ENCODE results near the gene SERPINB7.

The SERPINB7 gene

GRCh38 chr18:63788447-63789096 lies 13.4 kb downstream of the SERPINB7 start:
- peak; percentile 10 to 14 for DNase-seq (ENCODE audit: low read depth in 2 of 2)

- no peak for DNase-seq (ENCODE audit: low read depth in 2 of 2)
Measured at GRCh38 chr18:63789327-63789726, 14.1 kb downstream of the SERPINB7 start.

GRCh38 chr18:63795606-63796005 lies 20.4 kb downstream of the SERPINB7 start:
- no peak for DNase-seq (ENCODE audit: low read depth in 2 of 2)

DNA sequence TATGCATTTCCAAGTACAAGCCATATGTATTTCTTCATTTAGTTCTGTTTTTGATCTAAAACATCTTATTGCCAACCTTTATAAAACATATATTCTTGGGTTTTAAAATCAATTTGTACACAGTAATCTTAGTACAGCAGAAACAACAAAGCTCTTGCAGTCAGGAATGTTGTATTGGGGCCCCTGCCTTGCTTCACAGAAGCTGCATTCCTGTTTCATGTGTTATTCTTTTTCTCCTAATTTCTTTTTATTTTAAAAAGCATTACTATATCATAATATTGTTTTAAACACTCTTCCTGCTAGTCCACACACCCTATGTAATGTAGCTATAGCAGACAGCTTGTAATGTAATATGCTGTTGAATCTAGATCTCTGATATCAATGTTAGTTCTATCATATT lies 24.0 kb downstream of the SERPINB7 start:
- no peak for DNase-seq (ENCODE audit: low read depth in 2 of 2)

- DNase-seq (ENCODE audit: low read depth in 2 of 2) = no peak
Measured at GRCh38 chr18:63801343-63801742, 26.1 kb downstream of the SERPINB7 start.

- DNase-seq (ENCODE audit: low read depth in 2 of 2) = no peak
Measured at GRCh38 chr18:63808125-63808524, 32.9 kb downstream of the SERPINB7 start.

DNA sequence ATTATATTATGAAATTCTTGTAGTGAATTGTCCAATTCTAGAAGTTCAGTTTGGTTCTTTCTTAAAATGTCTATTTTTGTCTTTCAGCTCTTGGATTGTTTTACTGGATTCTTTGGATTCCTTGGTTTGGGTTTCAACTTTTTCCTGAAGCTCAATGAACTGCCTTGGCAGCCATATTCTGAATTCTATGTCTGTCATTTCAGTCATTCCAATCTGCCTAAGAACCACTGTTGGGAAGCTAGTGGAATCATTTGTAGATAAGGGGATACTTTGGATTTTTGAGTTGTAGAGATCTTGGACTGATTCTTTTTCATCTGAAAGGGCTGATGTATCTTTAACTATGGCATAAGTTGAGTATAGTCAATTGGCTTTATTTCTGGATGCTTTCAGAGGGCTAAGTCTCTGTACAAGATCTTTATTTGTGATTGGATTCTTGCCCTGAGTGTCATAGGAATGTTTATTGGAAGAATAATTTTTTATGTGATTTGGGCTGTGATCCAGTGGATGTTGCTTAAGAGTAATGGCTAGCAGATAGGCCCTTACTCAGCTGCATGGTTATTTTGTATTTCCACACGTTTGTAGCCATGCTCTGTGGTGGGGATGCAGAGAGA lies 42.3 kb downstream of the SERPINB7 start:
- no peak for DNase-seq (ENCODE audit: low read depth in 2 of 2)

- DNase-seq (ENCODE audit: low read depth in 2 of 2) = no peak
Measured at GRCh38 chr18:63818212-63818611, 43.0 kb downstream of the SERPINB7 start.

- DNase-seq (ENCODE audit: low read depth in 2 of 2) = no peak
Measured at GRCh38 chr18:63819786-63820185, 44.6 kb downstream of the SERPINB7 start.

GRCh38 chr18:63820694-63821093 lies 45.5 kb downstream of the SERPINB7 start:
- DNase-seq (ENCODE audit: low read depth in 2 of 2) = no peak

DNA sequence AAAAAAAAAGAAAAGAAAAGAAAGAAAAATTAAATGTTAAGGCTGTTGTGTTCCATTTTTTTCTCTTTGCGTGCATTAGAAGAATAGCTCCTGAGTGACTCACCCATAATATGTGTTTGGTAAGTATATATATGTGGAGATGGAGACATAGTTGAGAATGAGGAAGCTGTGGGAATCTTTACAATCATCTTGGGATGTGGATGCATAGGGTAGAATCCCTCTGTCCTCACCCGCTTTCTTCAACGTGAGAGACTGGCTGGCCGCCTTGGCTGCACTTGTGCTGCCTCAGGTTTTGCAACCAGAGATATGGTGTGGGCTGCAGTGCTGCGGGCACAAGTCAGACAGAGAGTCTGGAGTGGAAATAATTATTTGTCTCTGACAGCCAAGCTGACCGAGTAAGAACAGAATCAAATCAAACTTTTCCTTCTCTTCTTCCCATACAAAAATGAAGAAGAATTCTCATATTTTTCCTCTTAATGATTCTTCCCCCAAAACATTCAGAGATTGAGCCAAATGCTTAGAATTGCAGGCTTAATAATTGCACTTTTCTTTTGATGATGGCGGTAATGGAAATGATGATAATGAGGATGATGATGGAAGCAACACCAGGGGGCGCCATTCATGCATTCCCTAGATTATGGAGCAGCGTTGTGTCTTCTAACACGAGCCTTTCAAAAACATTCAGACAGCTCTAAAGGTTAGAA lies 48.5 kb downstream of the SERPINB7 start:
- peak; percentile 2 to 5 for DNase-seq (ENCODE audit: low read depth in 2 of 2)

GRCh38 chr18:63824220-63824525 lies 49.0 kb downstream of the SERPINB7 start:
- no peak for DNase-seq (ENCODE audit: low read depth in 2 of 2)

GRCh38 chr18:63828120-63828519 lies 52.9 kb downstream of the SERPINB7 start:
- DNase-seq (ENCODE audit: low read depth in 2 of 2) = no peak

DNA sequence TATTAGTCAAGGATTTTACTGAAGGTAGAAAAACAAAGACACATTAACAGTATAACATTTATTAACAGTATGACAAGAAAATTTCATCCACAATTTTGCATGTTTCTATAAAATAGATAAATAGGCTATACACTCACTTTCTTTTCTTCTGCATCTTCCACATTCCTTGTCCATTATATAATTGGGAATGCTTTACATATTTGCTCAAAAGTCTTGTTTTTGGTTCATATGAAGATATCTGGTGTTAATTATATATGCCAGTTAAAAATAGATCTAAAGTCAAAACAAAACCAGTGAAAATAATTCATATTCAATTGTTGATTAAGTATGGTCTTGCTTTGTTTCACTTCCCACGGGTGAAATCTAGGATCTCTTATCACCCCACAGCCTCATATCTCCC lies 53.4 kb downstream of the SERPINB7 start:
- no peak for DNase-seq (ENCODE audit: low read depth in 2 of 2)

DNA sequence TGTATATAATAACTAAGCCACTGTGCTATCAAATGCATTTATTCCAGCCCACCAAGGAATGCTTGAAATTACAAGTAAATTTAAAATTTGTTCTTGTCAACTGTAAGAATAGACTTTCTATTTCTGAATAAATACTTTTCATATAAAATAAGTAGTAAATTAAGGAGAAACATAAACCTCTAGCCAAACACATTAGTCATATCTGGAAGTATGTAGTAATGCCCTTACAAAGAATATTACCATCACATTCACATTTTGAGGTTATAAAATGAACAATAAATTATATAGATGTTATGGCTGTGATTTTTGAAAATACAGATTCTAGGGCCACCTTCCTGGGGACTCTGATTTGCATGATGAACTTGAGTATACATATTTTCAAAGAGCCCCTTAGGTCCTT lies 54.7 kb downstream of the SERPINB7 start:
- DNase-seq (ENCODE audit: low read depth in 2 of 2) = no peak

GRCh38 chr18:63831080-63831788 lies 56.0 kb downstream of the SERPINB7 start:
- DNase-seq (ENCODE audit: low read depth in 2 of 2) = no peak

GRCh38 chr18:63832470-63832869 lies 57.3 kb downstream of the SERPINB7 start:
- no peak for DNase-seq (ENCODE audit: low read depth in 2 of 2)

GRCh38 chr18:63834471-63835113 lies 59.4 kb downstream of the SERPINB7 start:
- no peak for DNase-seq (ENCODE audit: low read depth in 2 of 2)

GRCh38 chr18:63836456-63836855 lies 61.2 kb downstream of the SERPINB7 start:
- no peak for DNase-seq (ENCODE audit: low read depth in 2 of 2)

GRCh38 chr18:63837590-63837989 lies 62.4 kb downstream of the SERPINB7 start:
- DNase-seq (ENCODE audit: low read depth in 2 of 2) = no peak

DNA sequence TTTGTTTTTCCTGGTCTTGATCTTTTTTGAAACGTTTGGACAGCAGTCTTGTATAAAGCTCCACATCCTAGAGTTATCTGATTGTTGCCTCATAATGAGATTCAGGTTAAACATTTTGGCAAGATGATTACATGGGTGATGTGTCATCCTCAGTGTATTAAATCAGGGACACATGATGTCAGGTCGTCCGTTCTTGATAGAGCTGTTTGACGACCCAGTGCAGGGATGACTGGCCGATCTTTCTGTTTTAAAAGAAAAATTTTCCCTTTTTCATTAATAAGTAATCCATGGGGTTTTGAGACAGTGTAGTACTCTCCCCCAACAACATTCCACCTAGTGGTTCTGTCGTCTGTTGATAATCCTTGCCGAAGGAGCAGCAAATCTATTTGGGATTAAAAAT lies 67.8 kb downstream of the SERPINB7 start:
- no peak for DNase-seq (ENCODE audit: low read depth in 2 of 2)

- DNase-seq (ENCODE audit: low read depth in 2 of 2) = no peak
Measured at GRCh38 chr18:63844254-63844653, 69.0 kb downstream of the SERPINB7 start.

Data from stimulated activated CD4-positive, alpha-beta T cell treated with anti-CD3 and anti-CD28 coated beads, Interleukin-1b, Interleukin-23, amount 100 ng/mL, for 4 hours (primary cell).